Right hindlimb (tissue), 1 donor: ENCODE data around the gene ATP6V0C.
"Not testable (repeated sequence)": the region's sequence is repeated elsewhere in the genome, so short reads cannot be mapped to it uniquely, and the experiment has no call there.

Experiments
- DNase-seq: peaks from one replicate; pipeline ENCODE4 v3.0.0-alpha.2; 2018

Gene ATP6V0C

GRCh38 chr16:2475413-2476344 lies 38.1 kb upstream of the ATP6V0C start:
- peak; percentile 31 for DNase-seq

- no peak for DNase-seq
These were observed 37.4 kb upstream of the ATP6V0C start for GRCh38 chr16:2476345-2476720.

GRCh38 chr16:2476741-2477140 lies 37.0 kb upstream of the ATP6V0C start:
- DNase-seq, result no peak

GRCh38 chr16:2477327-2477726 lies 36.4 kb upstream of the ATP6V0C start:
- no peak for DNase-seq

GRCh38 chr16:2478279-2478678 lies 35.5 kb upstream of the ATP6V0C start:
- no peak for DNase-seq

DNA sequence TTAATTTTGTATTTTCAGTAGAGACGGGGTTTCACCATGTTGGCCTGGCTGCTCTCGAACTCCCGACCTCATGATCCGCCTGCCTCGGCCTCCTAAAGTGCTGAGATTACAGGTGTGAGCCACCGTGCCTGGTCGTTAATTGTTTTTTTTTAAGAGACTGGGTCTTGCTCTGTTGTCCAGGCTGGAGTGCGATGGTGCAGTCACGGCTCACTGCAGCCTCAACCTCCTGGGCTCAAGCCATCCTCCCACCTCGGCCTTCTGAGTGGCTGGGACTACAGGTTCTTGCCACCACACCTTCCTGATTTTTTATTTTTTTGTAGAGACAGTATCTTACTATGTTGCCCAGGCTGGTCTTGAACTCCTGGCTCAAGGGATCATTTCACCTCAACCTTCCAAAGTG lies 33.8 kb upstream of the ATP6V0C start:
- not testable (repeated sequence) for DNase-seq

GRCh38 chr16:2480948-2481347 lies 32.8 kb upstream of the ATP6V0C start:
- DNase-seq, result peak; percentile 17

- DNase-seq, result peak; percentile 15
These were observed 32.1 kb upstream of the ATP6V0C start for GRCh38 chr16:2481676-2482075.

DNA sequence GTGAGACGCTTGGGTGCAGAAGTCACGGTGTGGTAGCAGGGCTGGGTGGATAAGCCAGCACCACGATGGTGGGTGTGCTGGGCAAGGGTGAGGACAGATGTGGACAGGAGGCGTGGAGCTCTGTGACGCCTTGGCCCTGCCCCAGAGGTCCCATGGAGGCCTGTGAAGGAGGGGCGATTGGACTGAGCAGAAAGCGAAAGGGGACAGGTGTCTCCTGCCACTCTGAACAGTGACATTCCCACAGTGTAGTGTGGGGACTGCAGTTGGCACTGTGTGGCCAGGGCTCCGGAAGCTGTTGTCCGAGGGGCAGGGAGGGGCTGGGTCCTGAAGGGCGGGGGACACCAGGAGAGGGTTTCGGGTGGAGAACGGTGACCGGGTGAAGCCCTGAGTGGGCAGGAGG lies 31.5 kb upstream of the ATP6V0C start:
- peak; percentile 34 for DNase-seq

- peak; percentile 89 for DNase-seq
These were observed 30.8 kb upstream of the ATP6V0C start for GRCh38 chr16:2482708-2483534.

DNA sequence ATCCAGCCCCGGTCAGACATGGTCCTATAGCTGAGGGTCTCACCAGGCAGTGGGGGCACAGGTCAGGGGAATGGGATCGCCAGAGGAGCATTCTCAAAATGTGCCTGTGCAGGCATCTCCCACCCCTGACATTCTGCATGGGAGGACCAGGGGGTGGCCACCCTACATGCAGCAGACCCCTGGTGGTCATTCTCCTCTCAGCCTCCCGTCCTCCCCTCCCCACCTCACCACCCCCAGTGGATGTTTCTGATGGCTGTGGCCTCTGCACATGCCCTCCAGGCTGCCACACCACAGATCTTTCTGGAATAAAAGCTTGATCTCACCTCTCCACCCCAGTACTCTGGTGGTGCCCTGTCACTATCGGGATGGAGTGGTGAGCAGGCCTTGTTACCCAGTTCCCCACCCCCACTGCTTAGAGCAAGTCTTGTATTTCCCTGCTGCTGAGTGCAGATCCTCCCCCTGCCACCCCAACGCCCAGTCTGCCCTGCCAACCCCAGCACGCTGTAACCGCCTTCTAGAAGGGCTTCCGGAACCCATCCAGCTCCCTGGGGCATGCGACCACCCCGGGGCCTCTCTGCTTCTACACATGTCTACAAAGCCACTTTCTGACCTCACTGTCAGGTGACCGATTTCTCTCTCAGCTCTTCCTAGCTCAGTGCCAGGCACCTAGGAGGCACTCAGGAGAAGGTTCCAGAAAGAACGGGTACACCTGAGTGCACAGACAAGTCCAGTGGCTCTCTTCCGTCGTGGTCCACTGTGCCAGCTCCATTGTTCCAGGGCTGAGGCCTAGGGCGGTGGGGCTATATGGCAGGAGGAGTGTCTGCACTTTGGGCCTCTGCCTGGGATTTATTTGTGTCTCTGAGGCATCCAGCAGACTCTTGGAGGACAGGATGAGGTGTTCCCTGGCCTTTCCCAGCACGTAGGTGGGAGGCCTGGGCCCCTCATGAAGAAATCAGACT lies 29.5 kb upstream of the ATP6V0C start:
- DNase-seq, result peak; percentile 22

GRCh38 chr16:2484898-2485508 lies 28.7 kb upstream of the ATP6V0C start:
- DNase-seq, result no peak

DNA sequence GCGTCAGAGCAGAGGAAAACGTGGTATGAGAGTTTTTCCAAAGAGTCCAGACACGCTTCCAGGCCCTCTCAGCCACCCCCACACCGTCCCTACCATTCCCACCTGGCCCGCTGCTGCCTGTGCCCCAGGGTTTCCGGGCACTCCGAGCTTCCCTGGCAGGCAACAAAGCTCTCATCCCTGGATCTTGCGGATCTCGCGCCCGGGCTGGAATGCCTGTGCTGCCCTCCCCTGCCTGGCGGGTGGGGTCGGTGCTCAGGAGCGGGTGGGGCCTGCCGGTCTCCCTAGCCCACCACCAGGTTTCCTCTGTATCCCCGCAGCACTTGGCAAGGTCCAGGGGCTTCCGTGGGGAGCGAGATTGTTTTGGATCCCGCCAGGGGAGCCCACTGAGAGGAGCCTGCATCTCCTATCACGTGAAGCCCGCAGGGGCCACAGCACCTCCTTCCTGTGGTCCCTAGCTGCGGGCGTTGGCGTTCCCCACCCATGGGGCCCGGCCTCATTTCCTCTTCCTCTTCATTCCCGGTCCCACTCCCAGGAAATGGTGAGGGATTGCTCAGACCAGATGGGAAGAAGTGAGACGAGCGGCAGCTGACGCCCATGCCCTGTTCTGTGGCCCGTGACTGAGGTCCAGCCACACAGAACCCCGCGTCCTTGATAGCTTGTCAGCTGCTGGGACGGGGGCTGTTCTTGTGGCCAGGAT lies 27.8 kb upstream of the ATP6V0C start:
- no peak for DNase-seq

DNA sequence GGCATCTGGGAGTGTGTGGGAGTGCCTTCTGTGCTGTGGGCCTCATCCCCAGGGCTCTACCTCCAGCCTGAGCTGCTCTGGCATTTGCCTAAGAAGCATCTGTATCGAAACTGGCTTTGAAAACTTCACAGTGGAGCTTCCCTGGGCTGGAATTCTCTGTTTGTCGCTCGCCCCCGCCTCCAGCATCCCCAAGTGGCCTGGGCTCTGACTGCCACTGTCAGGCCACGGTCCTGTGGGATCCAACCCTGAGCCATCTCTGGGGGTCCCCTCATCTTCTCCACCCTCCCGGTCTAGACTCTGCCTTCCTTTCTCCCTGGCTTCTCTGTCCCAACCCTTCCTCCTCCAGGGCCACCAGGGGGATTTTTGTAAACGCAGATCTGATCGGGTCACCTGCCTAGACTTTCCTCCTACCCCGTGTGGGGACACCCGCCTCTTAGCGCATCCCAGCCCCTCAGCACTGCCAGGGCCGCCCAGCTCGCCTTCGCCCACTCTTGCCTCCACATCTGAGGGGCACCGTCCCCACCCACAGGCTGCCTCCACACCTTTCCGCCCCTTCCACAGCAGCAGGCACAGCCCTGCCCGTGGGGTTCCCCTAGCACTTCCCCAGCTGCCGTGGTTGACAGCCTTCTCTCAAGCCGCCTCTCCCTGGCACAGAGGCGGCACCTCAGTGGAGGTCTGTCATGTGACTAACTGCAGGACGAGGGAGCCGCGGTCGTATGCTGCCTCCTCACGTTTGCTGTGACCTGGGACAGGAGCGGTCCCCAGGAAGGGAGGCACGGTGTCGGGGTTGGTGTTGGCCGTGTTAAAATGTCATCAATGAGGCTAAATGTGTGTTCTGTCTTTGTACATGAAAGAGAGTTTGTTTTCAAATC lies 26.9 kb upstream of the ATP6V0C start:
- no peak for DNase-seq

- DNase-seq, result no peak
These were observed 26.3 kb upstream of the ATP6V0C start for GRCh38 chr16:2487517-2487842.

DNA sequence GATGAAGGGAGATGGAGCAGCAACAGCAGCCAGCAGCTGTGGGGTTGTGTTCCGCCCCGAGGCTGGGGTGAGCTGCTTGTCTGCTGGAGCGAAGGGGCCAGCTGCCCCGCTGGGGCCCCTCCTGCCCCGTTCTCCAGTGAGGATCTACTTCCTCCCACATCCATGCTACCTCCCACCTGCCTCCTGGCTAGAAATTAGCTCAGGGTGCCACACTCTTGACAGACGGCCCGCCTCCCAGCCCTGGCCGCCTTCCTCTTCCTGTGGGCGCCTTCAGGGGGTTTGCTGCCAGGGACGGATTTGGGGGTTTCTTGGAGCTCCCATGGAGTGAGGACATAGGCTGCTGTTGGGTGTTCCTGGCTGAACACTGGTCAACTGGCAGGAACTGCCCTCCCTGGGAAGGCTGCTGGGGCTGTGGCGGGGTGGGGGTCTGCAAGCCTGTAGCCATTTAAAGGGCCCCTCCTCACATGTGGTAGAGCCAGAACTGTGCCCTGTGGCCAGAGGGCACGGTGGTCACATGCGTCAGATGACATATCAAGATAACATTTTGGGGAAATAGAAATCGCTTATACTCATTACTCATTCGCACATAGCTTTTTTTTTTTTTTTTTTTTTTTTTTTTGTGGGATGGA lies 25.7 kb upstream of the ATP6V0C start:
- peak; percentile 46 for DNase-seq

DNA sequence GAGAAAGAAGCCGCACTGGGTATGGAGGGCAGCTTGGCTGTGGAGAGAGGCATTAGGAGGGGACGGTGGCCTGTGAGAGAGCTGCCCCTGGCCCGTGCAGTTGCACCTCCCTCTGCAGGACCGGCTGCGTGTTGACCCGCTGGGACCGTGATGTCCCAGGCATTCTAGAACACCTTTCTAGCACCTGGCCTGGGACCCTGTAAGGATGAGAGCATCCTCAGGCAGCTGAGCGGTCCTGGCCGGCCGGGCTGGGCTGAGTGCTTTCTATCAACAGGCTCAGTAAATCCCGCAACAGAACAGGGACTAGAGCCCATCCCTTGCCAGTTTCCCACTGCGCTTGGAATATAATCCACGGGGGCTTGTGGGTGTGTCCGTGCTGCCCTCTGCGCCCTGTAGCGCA lies 24.2 kb upstream of the ATP6V0C start:
- DNase-seq, result no peak

DNA sequence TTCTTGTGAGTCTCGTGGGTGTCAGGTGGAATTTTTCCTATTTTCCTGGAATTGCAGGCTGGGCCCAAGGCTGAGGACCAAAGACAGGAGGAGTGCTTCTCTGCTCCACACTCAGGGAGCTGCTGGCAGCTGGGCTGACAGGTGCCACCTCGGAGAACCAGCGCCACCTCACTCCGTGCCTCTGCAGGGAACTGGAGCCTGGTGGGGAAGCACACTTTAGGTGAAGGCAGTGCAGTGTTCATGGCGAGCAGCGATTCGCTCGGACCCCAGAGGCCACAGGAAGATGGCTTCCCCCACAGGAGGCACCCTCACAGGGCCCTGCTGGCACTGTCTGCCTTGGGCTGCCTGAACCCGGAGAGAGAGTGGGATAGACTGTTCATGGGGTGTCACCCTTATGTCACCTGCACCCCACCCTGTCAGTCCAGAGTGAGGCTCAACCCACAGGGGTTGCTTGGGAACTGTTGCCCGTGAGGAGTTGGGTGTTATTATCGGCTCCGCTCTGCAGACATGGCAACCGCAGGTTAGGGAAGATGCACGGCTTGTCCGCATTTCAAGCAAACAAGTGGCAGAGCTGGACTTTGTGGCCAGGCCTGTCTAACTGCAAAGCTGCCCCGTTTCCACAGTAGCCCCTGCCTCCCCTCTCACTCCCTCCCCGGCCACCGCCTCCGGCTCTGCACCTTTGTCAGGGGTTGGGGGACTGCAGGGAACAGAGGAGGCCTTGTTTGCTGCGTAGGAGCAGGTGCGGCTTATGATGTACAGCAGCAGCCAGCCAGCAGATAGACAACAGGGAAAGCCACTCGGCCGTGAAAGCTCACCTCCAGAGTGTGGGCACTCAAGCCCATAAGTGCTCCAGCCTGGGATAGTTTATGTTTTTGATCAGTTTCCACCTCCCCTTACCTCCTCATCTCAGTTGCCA lies 23.3 kb upstream of the ATP6V0C start:
- no peak for DNase-seq

GRCh38 chr16:2492292-2492691 lies 21.5 kb upstream of the ATP6V0C start:
- no peak for DNase-seq
